NCI-H2081 treated with DMSO at 0.1 percent for 48 hours (cell line): ENCODE data around the gene CLCN6.

Experiments
- DNase-seq: peaks from one replicate; lab custom pipeline; 2025; lab: John Stamatoyannopoulos, UW

Gene CLCN6

GRCh38 chr1:11828511-11828910 is 22.5 kb downstream of the CLCN6 start:
- DNase-seq: no peak

GRCh38 chr1:11831945-11832725 is 26.1 kb downstream of the CLCN6 start:
- DNase-seq: peak; percentile 71

GRCh38 chr1:11833497-11833896 is 27.5 kb downstream of the CLCN6 start:
- no peak for DNase-seq

GRCh38 chr1:11833900-11834299 is 27.9 kb downstream of the CLCN6 start:
- DNase-seq: no peak

GRCh38 chr1:11835441-11836225 is 29.6 kb downstream of the CLCN6 start:
- DNase-seq: no peak

- no peak for DNase-seq
Observed at GRCh38 chr1:11836955-11837766, 31.2 kb downstream of the CLCN6 start.

- DNase-seq: no peak
Observed at GRCh38 chr1:11837767-11838348, 31.9 kb downstream of the CLCN6 start.

- no peak for DNase-seq
Observed at GRCh38 chr1:11838349-11839272, 32.6 kb downstream of the CLCN6 start.

GRCh38 chr1:11839727-11840705 is 34.0 kb downstream of the CLCN6 start:
- no peak for DNase-seq

- no peak for DNase-seq
Observed at GRCh38 chr1:11841245-11842153, 35.5 kb downstream of the CLCN6 start.

- no peak for DNase-seq
Observed at GRCh38 chr1:11842154-11843041, 36.4 kb downstream of the CLCN6 start.

- no peak for DNase-seq
Observed at GRCh38 chr1:11845641-11846335, 39.8 kb downstream of the CLCN6 start.

GRCh38 chr1:11847667-11848372 is 41.8 kb downstream of the CLCN6 start, which contains the start of gene NPPA:
Gene NPPA (minus strand): TSS chr1:11847783. CDS start chr1:11847684, 99 bp downstream.
- peak; percentile 83 for DNase-seq

- DNase-seq: no peak
Observed at GRCh38 chr1:11848373-11848700, 42.3 kb downstream of the CLCN6 start.

GRCh38 chr1:11850156-11850555 is 44.2 kb downstream of the CLCN6 start:
- DNase-seq: no peak

- DNase-seq: no peak
Observed at GRCh38 chr1:11851180-11851579, 45.2 kb downstream of the CLCN6 start.
